ENCODE measurements around the gene TNNI3K.

Gene TNNI3K

GRCh38 chr1:74395571-74395970 lies 160.4 kb downstream of the TNNI3K start:
- Histone ChIP-seq H2AFZ (ENCODE audit: low read length) (no peak overlapping the region), H3K9me3 (ENCODE audit: low read length) (no peaks in the 10 kb centered on the region)

GRCh38 chr1:74396462-74396861 lies 161.3 kb downstream of the TNNI3K start:
- Histone ChIP-seq H3K4me3 (ENCODE audit: low read depth, low read length, poor library complexity, severe bottlenecking) (no peak overlapping the region), H3K4me2 (ENCODE audit: low read length) (no peak overlapping the region)

More at GRCh38 chr1:74395571-74395970, 160.4 kb downstream of the TNNI3K start:
- no peak overlapping the region for H3K4me3 ChIP-seq (ENCODE audit: low read depth, low read length, poor library complexity, severe bottlenecking)
- H3K9me2 ChIP-seq (ENCODE audit: low read depth, low read length), result no peaks in the 10 kb centered on the region
- H3K27me3 ChIP-seq (ENCODE audit: insufficient read depth, low read length), result no peaks in the 10 kb centered on the region
- H3F3A ChIP-seq (ENCODE audit: insufficient read depth, low read length), result no peaks in the 10 kb centered on the region
- H3K36me3 ChIP-seq (ENCODE audit: insufficient read depth, low read length), result no peaks in the 10 kb centered on the region
- no peak overlapping the region for H3K27ac ChIP-seq (ENCODE audit: low read depth, low read length, poor library complexity, severe bottlenecking)
- H3K79me2 ChIP-seq (ENCODE audit: insufficient read depth, low read length), result no peaks in the 10 kb centered on the region
- H3K4me2 ChIP-seq (ENCODE audit: low read length), result no peak overlapping the region
- no peaks in the 10 kb centered on the region for H4K20me1 ChIP-seq (ENCODE audit: insufficient read depth, low read length)
- no peak for TF ChIP-seq EZH2 (IDR thresholded peaks at IDR 0.05; ENCODE audit: borderline replicate concordance, low read length)
- H3K4me1 ChIP-seq (ENCODE audit: insufficient read depth, low read length, severe bottlenecking), result no peaks in the 10 kb centered on the region
- H3K9ac ChIP-seq (ENCODE audit: low read length), result no peak overlapping the region

GRCh38 chr1:74396933-74397332 lies 161.7 kb downstream of the TNNI3K start:
- H2AFZ ChIP-seq (ENCODE audit: low read length), result no peak overlapping the region
- no peak for TF ChIP-seq EZH2 (IDR thresholded peaks at IDR 0.05; ENCODE audit: borderline replicate concordance, low read length)
- TF ChIP-seq CTCF (IDR thresholded peaks at IDR 0.05; ENCODE audit: low read length), result no peak
- H3K9ac ChIP-seq (ENCODE audit: low read length), result no peak overlapping the region
- H3F3A ChIP-seq (ENCODE audit: insufficient read depth, low read length), result no peaks in the 10 kb centered on the region
- no peaks in the 10 kb centered on the region for H3K9me2 ChIP-seq (ENCODE audit: low read depth, low read length)
- no peaks in the 10 kb centered on the region for H3K9me3 ChIP-seq (ENCODE audit: low read length)
- H3K4me1 ChIP-seq (ENCODE audit: insufficient read depth, low read length, severe bottlenecking), result no peaks in the 10 kb centered on the region
- H3K79me2 ChIP-seq (ENCODE audit: insufficient read depth, low read length), result no peaks in the 10 kb centered on the region
- no peaks in the 10 kb centered on the region for H3K27me3 ChIP-seq (ENCODE audit: insufficient read depth, low read length)
- H3K36me3 ChIP-seq (ENCODE audit: insufficient read depth, low read length), result no peaks in the 10 kb centered on the region
- no peak overlapping the region for H3K4me2 ChIP-seq (ENCODE audit: low read length)
- no peaks in the 10 kb centered on the region for H4K20me1 ChIP-seq (ENCODE audit: insufficient read depth, low read length)
- no peak overlapping the region for H3K27ac ChIP-seq (ENCODE audit: low read depth, low read length, poor library complexity, severe bottlenecking)
- no peak overlapping the region for H3K4me3 ChIP-seq (ENCODE audit: low read depth, low read length, poor library complexity, severe bottlenecking)

More at GRCh38 chr1:74396462-74396861, 161.3 kb downstream of the TNNI3K start:
- Histone ChIP-seq H3K4me1 (ENCODE audit: insufficient read depth, low read length, severe bottlenecking) (no peaks in the 10 kb centered on the region), H3K9me2 (ENCODE audit: low read depth, low read length) (no peaks in the 10 kb centered on the region), H3K79me2 (ENCODE audit: insufficient read depth, low read length) (no peaks in the 10 kb centered on the region), H3F3A (ENCODE audit: insufficient read depth, low read length) (no peaks in the 10 kb centered on the region), H3K9ac (ENCODE audit: low read length) (no peak overlapping the region), H4K20me1 (ENCODE audit: insufficient read depth, low read length) (no peaks in the 10 kb centered on the region), H3K9me3 (ENCODE audit: low read length) (no peaks in the 10 kb centered on the region), H2AFZ (ENCODE audit: low read length) (no peak overlapping the region), H3K27ac (ENCODE audit: low read depth, low read length, poor library complexity, severe bottlenecking) (no peak overlapping the region), H3K27me3 (ENCODE audit: insufficient read depth, low read length) (no peaks in the 10 kb centered on the region), H3K36me3 (ENCODE audit: insufficient read depth, low read length) (no peaks in the 10 kb centered on the region)
- TF ChIP-seq CTCF (IDR thresholded peaks at IDR 0.05; ENCODE audit: low read length) (no peak), EZH2 (IDR thresholded peaks at IDR 0.05; ENCODE audit: borderline replicate concordance, low read length) (no peak)

GRCh38 chr1:74399249-74399648 lies 164.1 kb downstream of the TNNI3K start:
- Histone ChIP-seq H3K4me1 (ENCODE audit: insufficient read depth, low read length, severe bottlenecking) (no peaks in the 10 kb centered on the region), H3K27me3 (ENCODE audit: insufficient read depth, low read length) (no peaks in the 10 kb centered on the region), H3K4me3 (ENCODE audit: low read depth, low read length, poor library complexity, severe bottlenecking) (no peak overlapping the region), H3K27ac (ENCODE audit: low read depth, low read length, poor library complexity, severe bottlenecking) (no peak overlapping the region), H3K9me2 (ENCODE audit: low read depth, low read length) (no peaks in the 10 kb centered on the region), H4K20me1 (ENCODE audit: insufficient read depth, low read length) (no peaks in the 10 kb centered on the region), H3K4me2 (ENCODE audit: low read length) (no peak overlapping the region), H3K9me3 (ENCODE audit: low read length) (no peaks in the 10 kb centered on the region), H2AFZ (ENCODE audit: low read length) (no peak overlapping the region), H3F3A (ENCODE audit: insufficient read depth, low read length) (no peaks in the 10 kb centered on the region), H3K79me2 (ENCODE audit: insufficient read depth, low read length) (no peaks in the 10 kb centered on the region), H3K9ac (ENCODE audit: low read length) (no peak overlapping the region), H3K36me3 (ENCODE audit: insufficient read depth, low read length) (no peaks in the 10 kb centered on the region)
- TF ChIP-seq EZH2 (IDR thresholded peaks at IDR 0.05; ENCODE audit: borderline replicate concordance, low read length) (no peak), CTCF (IDR thresholded peaks at IDR 0.05; ENCODE audit: low read length) (no peak)

All from OCI-LY1 (cell line).